GM15510 (cell line): ENCODE data around the gene ARHGEF28.

Source experiments
- POLR2A ChIP-seq: IDR thresholded peaks from 3 replicates; pipeline ENCODE4 v1.6.1; 2011; ENCODE audit warnings: borderline replicate concordance; ENCODE audit not compliant: insufficient read length; ENCODE audit errors: extremely low read depth

ARHGEF28 gene

DNA sequence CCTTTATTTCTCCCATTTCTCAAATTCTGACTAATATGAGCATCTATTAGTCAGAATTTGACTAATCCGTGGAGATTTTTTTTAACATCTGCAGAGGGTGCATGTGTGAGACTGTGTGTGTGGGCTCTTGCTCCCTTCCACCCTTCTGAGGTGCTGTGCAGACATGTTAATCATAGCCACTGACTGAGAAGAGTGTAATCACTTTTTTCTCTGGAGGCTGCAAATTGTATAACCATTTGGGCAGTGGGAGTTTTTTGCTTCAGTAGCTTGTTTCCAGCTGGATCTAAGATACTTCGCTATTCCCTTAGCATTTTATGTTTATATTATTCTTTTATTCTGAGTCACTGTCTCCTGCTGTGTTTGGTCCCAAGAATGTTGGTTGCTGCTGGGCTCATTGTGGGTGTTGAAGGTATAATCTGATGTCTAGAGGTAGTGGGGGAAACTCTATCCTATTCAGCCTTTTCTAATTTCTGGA, 66.2 kb downstream of the ARHGEF28 start:
- no peak for TF ChIP-seq POLR2A

GRCh38 chr5:73692981-73693380, 67.0 kb downstream of the ARHGEF28 start:
- no peak for TF ChIP-seq POLR2A

DNA sequence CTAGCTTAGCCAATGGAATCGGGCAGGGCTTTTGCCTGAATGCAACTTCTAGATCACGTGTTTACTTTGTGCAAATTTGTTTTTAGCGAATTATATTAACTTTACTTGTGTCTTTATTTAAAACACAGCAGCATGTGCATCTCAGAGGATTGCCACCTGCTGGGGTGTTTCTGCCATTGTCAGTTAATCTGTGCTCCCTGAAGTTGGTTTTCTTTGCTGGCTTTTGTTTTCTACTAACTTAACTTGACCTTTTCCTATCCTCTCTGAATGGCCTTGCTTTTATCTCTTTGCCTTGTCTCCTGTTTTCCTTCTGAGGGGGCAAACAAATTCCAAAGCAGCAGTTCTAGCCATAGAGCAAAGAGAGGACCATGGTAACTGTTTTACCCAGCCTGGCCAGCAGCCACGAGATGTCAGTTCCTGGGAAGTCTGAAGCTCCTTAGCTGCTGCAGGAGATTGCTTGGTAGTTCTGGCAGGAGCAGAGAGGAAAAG, 67.6 kb downstream of the ARHGEF28 start:
- no peak for TF ChIP-seq POLR2A

- TF ChIP-seq POLR2A = no peak
Measured at GRCh38 chr5:73694089-73694488, 68.1 kb downstream of the ARHGEF28 start.

DNA sequence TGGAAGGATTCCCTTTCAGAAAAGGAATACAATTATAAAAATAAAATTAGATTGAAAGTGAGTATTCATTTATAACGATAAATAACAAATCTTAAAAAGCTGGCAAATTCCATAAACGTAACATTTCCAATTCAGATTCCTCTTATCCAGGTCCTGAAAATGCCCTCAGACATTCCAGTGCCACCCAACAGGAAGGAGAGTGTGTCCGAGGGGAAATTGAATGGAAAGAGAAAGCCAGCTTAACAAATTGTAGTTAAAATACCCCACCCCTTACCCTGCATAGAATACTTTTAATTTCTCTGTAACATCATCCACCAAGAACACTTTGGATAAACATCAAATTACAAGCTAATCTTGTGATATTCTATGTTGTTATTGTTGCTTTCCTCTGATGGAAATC, 72.0 kb downstream of the ARHGEF28 start:
- TF ChIP-seq POLR2A = no peak

- no peak for TF ChIP-seq POLR2A
Measured at GRCh38 chr5:73701566-73701965, 75.6 kb downstream of the ARHGEF28 start.

GRCh38 chr5:73702534-73702933, 76.5 kb downstream of the ARHGEF28 start:
- TF ChIP-seq POLR2A = no peak

- no peak for TF ChIP-seq POLR2A
Measured at GRCh38 chr5:73702951-73703350, 77.0 kb downstream of the ARHGEF28 start.

- no peak for TF ChIP-seq POLR2A
Measured at GRCh38 chr5:73705364-73705763, 79.4 kb downstream of the ARHGEF28 start.

GRCh38 chr5:73706963-73707362, 81.0 kb downstream of the ARHGEF28 start:
- TF ChIP-seq POLR2A = no peak

GRCh38 chr5:73709536-73710129, 83.6 kb downstream of the ARHGEF28 start:
- no peak for TF ChIP-seq POLR2A

- TF ChIP-seq POLR2A = no peak
Measured at GRCh38 chr5:73716284-73716808, 90.3 kb downstream of the ARHGEF28 start.

- no peak for TF ChIP-seq POLR2A
Measured at GRCh38 chr5:73718762-73719161, 92.8 kb downstream of the ARHGEF28 start.

DNA sequence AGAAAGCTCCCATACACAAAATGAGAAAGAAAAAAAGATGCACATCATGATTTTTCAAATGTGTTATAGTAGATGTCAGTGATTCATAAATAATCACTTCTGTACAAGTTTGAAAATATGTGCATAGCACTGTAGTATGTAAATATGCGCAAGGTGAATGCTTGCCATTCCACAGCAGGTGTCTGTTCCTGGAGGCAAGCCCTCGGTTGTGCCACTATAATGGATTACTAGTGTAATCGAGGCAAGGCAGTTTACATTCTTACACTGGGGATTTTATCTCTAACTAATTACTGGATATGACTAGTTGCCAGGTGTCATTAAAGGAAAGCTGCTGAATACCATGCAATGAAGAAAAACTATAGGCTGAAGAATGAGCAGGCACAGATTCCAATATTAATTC, 93.6 kb downstream of the ARHGEF28 start:
- TF ChIP-seq POLR2A = no peak

- no peak for TF ChIP-seq POLR2A
Measured at GRCh38 chr5:73722231-73722630, 96.2 kb downstream of the ARHGEF28 start.

DNA sequence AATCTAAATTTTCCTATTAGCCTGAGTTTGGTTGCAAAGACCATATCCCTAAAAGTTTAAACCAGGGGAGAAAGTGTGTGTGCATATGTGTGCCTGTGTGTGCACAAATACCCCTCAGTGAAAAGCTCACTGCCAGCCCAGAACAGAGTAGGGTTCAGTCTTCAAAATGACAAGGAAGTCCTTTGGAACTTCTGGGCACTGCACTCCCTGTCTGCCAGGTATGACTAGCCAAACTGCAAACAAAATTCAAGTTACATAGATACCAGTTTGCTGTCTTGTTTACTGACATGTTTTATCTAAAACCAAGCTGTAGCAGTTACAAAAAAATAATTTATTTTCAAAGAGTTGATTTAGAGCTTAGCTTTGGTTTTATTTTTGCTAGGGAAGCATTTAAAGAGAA, 100.1 kb downstream of the ARHGEF28 start:
- TF ChIP-seq POLR2A = no peak
